ENCODE measurements around the gene LPXN.

The LPXN gene

DNA sequence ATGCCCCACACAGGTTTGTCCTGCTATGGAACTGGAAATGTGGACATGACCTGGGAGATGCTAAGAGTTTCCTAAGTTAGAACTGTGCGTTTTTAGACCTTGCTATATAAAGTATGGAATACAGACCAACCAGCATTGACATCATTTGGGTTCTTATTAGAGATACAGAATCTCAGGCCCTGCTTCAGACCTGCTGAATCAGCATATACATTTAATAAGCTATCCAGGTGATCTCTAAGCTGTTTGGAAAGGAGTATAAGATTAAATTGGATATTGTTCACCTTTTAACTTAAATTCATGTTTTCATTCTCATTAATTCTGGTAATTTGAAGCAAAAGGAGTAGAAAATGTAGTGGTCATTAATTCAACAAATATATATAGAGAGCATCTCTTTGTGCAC lies 39.9 kb upstream of the LPXN start:
- H3K9me3 ChIP-seq (ENCODE audit: insufficient read depth, low read length, severe bottlenecking), result no peaks in the 10 kb centered on the region
- H3K27ac ChIP-seq (ENCODE audit: low read length), result no peak overlapping the region
- H3K27me3 ChIP-seq (ENCODE audit: insufficient read depth, low read length, poor library complexity), result no peaks in the 10 kb centered on the region
- H3K4me1 ChIP-seq (ENCODE audit: insufficient read depth, low read length), result no peaks in the 10 kb centered on the region
- H3K4me3 ChIP-seq (ENCODE audit: low read depth in 1 of 2, low read length in 2 of 2), result no peak overlapping the region
- TF ChIP-seq EZH2 (IDR thresholded peaks at IDR 0.05; ENCODE audit: borderline replicate concordance, low read depth, low read length, severe bottlenecking), result no peak
- TF ChIP-seq, protein P1, sequence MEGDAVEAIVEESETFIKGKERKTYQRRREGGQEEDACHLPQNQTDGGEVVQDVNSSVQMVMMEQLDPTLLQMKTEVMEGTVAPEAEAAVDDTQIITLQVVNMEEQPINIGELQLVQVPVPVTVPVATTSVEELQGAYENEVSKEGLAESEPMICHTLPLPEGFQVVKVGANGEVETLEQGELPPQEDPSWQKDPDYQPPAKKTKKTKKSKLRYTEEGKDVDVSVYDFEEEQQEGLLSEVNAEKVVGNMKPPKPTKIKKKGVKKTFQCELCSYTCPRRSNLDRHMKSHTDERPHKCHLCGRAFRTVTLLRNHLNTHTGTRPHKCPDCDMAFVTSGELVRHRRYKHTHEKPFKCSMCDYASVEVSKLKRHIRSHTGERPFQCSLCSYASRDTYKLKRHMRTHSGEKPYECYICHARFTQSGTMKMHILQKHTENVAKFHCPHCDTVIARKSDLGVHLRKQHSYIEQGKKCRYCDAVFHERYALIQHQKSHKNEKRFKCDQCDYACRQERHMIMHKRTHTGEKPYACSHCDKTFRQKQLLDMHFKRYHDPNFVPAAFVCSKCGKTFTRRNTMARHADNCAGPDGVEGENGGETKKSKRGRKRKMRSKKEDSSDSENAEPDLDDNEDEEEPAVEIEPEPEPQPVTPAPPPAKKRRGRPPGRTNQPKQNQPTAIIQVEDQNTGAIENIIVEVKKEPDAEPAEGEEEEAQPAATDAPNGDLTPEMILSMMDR (IDR thresholded peaks at IDR 0.05; ENCODE audit: borderline replicate concordance, extremely low read depth, low read length, poor library complexity, severe bottlenecking), result no peak
- no peak overlapping the region for H2AFZ ChIP-seq (ENCODE audit: low read depth, low read length)
- ATAC-seq (ENCODE audit: insufficient read depth, low read depth), result no peak
- 0 out of 2 replicates have a peak, but pooled peaks cover 2% of the 10 kb centered on the region for H3K79me2 ChIP-seq (ENCODE audit: insufficient read depth, low read length)
- no peak for DNase-seq
- H3K9ac ChIP-seq (ENCODE audit: low read depth, low read length), result no peak overlapping the region
- no peaks in the 10 kb centered on the region for H4K20me1 ChIP-seq (ENCODE audit: insufficient read depth, low read length)
- no peak overlapping the region for H3K4me2 ChIP-seq (ENCODE audit: insufficient read depth, low read length)
- peaks cover 100% of the 10 kb centered on the region for H3K36me3 ChIP-seq (ENCODE audit: insufficient read depth, low read length)

DNA sequence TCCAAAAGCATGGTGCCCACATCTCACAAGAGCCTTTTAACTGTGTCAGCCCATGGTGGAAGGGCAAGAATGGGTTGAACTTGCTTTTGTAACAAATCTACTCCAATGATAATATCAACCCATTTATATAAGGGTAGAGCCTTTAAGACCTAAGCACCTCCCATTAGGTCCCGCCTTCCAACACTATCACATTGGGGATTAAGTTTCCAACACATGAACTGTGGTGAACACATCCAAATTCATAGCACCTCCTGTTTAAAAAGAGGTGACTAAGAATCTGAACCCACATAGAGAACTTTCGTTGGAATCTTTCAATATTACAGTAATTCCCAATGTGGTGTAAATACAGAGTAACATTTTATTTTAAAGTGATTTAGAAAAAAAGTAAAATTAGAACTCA lies 37.6 kb upstream of the LPXN start:
- peaks cover 4% of the 10 kb centered on the region; the same call in 1 of the 2 replicates for H4K20me1 ChIP-seq (ENCODE audit: insufficient read depth, low read length)
- ATAC-seq (ENCODE audit: insufficient read depth, low read depth), result no peak
- no peak overlapping the region for H3K9ac ChIP-seq (ENCODE audit: low read depth, low read length)
- no peak for DNase-seq
- peaks cover 21% of the 10 kb centered on the region for H3K79me2 ChIP-seq (ENCODE audit: insufficient read depth, low read length)
- no peak overlapping the region for H3K27ac ChIP-seq (ENCODE audit: low read length)
- H3K4me1 ChIP-seq (ENCODE audit: insufficient read depth, low read length), result no peaks in the 10 kb centered on the region
- H3K4me2 ChIP-seq (ENCODE audit: insufficient read depth, low read length), result no peak overlapping the region
- H3K4me3 ChIP-seq (ENCODE audit: low read depth in 1 of 2, low read length in 2 of 2), result no peak overlapping the region
- no peaks in the 10 kb centered on the region for H3K27me3 ChIP-seq (ENCODE audit: insufficient read depth, low read length, poor library complexity)
- TF ChIP-seq, protein P1 (IDR thresholded peaks at IDR 0.05; ENCODE audit: borderline replicate concordance, extremely low read depth, low read length, poor library complexity, severe bottlenecking), result no peak
- TF ChIP-seq EZH2 (IDR thresholded peaks at IDR 0.05; ENCODE audit: borderline replicate concordance, low read depth, low read length, severe bottlenecking), result no peak
- peaks cover 90% of the 10 kb centered on the region for H3K36me3 ChIP-seq (ENCODE audit: insufficient read depth, low read length)
- no peak overlapping the region for H2AFZ ChIP-seq (ENCODE audit: low read depth, low read length)
- H3K9me3 ChIP-seq (ENCODE audit: insufficient read depth, low read length, severe bottlenecking), result no peaks in the 10 kb centered on the region

DNA sequence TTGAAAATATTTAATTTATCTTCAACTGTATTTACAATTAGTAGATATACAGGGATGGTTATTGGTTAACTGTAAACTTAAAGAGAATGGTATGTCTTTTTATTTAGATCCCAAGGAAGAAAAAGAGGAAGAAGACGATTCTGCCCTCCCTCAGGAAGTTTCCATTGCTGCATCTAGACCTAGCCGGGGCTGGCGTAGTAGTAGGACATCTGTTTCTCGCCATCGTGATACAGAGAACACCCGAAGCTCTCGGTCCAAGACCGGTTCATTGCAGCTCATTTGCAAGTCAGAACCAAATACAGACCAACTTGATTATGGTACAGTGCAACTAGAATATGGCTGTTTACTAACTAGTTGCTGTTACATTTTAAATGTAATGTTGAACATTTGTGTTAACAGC lies 34.1 kb upstream of the LPXN start:
- Histone ChIP-seq H3K27me3 (ENCODE audit: insufficient read depth, low read length, poor library complexity) (no peaks in the 10 kb centered on the region), H3K4me2 (ENCODE audit: insufficient read depth, low read length) (no peak overlapping the region), H3K4me3 (ENCODE audit: low read depth in 1 of 2, low read length in 2 of 2) (no peak overlapping the region), H3K27ac (ENCODE audit: low read length) (no peak overlapping the region), H2AFZ (ENCODE audit: low read depth, low read length) (no peak overlapping the region), H3K79me2 (ENCODE audit: insufficient read depth, low read length) (peaks cover 54% of the 10 kb centered on the region), H3K9ac (ENCODE audit: low read depth, low read length) (no peak overlapping the region), H3K36me3 (ENCODE audit: insufficient read depth, low read length) (peaks cover 55% of the 10 kb centered on the region), H3K9me3 (ENCODE audit: insufficient read depth, low read length, severe bottlenecking) (no peaks in the 10 kb centered on the region), H3K4me1 (ENCODE audit: insufficient read depth, low read length) (no peaks in the 10 kb centered on the region), H4K20me1 (ENCODE audit: insufficient read depth, low read length) (peaks cover 29% of the 10 kb centered on the region; the same call in 1 of the 2 replicates)
- TF ChIP-seq, protein P1 (IDR thresholded peaks at IDR 0.05; ENCODE audit: borderline replicate concordance, extremely low read depth, low read length, poor library complexity, severe bottlenecking), result no peak
- no peak for TF ChIP-seq EZH2 (IDR thresholded peaks at IDR 0.05; ENCODE audit: borderline replicate concordance, low read depth, low read length, severe bottlenecking)
- DNase-seq, result no peak
- ATAC-seq (ENCODE audit: insufficient read depth, low read depth), result no peak

DNA sequence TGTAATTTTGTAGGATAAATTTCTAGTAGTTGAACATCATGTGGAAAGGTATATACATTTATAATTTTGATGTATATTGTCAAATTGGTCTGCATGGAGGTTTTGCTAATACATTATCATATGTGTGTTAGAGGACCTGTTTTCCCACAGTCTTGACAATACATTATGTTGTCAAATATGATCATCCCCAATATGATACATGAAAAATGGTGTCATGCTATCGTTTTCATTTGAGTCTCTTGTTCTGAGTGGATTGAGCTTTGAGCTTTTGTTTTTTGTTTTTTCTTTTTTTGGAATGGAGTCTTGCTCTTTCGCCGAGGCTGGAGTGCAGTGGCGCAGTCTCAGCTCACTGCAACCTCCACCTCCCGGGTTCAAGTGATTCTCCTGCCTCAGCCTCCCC lies 32.7 kb upstream of the LPXN start:
- no peak for ATAC-seq (ENCODE audit: insufficient read depth, low read depth)
- Histone ChIP-seq H3K27ac (ENCODE audit: low read length) (no peak overlapping the region), H3K79me2 (ENCODE audit: insufficient read depth, low read length) (peaks cover 68% of the 10 kb centered on the region), H3K4me1 (ENCODE audit: insufficient read depth, low read length) (no peaks in the 10 kb centered on the region), H3K9ac (ENCODE audit: low read depth, low read length) (no peak overlapping the region), H3K9me3 (ENCODE audit: insufficient read depth, low read length, severe bottlenecking) (no peaks in the 10 kb centered on the region), H3K4me2 (ENCODE audit: insufficient read depth, low read length) (no peak overlapping the region), H3K4me3 (ENCODE audit: low read depth in 1 of 2, low read length in 2 of 2) (no peak overlapping the region), H4K20me1 (ENCODE audit: insufficient read depth, low read length) (peaks cover 43% of the 10 kb centered on the region), H2AFZ (ENCODE audit: low read depth, low read length) (no peak overlapping the region), H3K27me3 (ENCODE audit: insufficient read depth, low read length, poor library complexity) (no peaks in the 10 kb centered on the region), H3K36me3 (ENCODE audit: insufficient read depth, low read length) (peaks cover 47% of the 10 kb centered on the region)
- no peak for DNase-seq
- no peak for TF ChIP-seq EZH2 (IDR thresholded peaks at IDR 0.05; ENCODE audit: borderline replicate concordance, low read depth, low read length, severe bottlenecking)
- TF ChIP-seq, protein P1 (IDR thresholded peaks at IDR 0.05; ENCODE audit: borderline replicate concordance, extremely low read depth, low read length, poor library complexity, severe bottlenecking), result no peak
